UCSD-AML1 (cell line): ENCODE results near the gene PET117.
"Not testable (repeated sequence)": the region's sequence is repeated elsewhere in the genome, so short reads cannot be mapped to it uniquely, and the experiment has no call there.

ENCODE experiments used
- DNase-seq: peaks from one replicate; lab custom pipeline; 2025; ENCODE audit not compliant: unreplicated experiment; lab: John Stamatoyannopoulos, UW

Gene PET117, protein sequence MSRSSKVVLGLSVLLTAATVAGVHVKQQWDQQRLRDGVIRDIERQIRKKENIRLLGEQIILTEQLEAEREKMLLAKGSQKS

GRCh38 chr20:18137412-18138265 lies at the start of gene PET117, which contains the start of gene KAT14:
Gene PET117 (plus strand): TSS chr20:18137863. CDS start chr20:18137956, 93 bp downstream.
Gene KAT14 (plus strand): TSS chr20:18137863. CDS start chr20:18142661, 4,798 bp downstream.
- peak; percentile 91 for DNase-seq

- DNase-seq: not testable (repeated sequence)
These were observed 49.4 kb upstream of the PET117 start for GRCh38 chr20:18088298-18088697.

GRCh38 chr20:18088841-18089240 lies 48.8 kb upstream of the PET117 start:
- DNase-seq: not testable (repeated sequence)

- no peak for DNase-seq
These were observed 47.6 kb upstream of the PET117 start for GRCh38 chr20:18090044-18090443.

DNA sequence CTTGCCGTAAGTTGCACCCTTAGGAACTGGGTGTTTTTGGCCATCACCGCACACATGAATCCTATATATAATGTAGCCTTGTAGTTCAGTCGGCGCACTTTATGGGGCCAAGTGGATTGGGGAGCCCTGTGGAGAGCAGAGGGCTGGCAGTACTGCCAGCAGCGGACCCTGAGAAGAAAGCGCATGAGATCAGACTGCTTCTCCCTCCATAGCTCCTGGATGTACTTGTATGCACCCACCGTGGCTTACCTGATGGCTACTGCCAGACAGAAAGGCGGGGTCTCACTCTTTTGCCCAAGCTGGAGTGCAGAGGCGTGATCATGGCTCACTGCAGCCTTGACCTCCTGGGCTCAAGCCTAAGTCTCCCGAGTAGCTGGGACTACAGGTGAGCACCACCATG lies 47.2 kb upstream of the PET117 start:
- DNase-seq: no peak

GRCh38 chr20:18091623-18092022 lies 46.0 kb upstream of the PET117 start:
- no peak for DNase-seq

DNA sequence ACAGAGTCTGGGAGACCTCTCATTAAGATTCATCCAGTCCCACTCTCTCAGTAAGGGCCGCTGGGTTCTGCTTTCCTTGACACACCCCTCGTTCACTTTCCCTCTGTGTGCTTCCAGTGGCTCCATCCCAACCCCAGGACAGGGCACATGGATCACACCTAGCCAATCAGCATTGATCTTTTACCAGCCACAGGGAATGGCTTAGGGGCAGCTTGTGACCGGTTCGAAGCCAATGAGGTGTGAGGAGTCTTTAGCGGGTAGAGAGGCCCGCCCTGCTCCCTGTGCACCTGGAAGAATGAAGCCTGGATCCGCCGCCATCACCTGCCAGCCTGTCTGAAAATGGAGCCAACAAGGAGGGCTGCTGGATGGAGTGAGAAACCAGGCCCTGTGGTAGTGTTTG lies 44.8 kb upstream of the PET117 start:
- no peak for DNase-seq

- DNase-seq: no peak
These were observed 44.3 kb upstream of the PET117 start for GRCh38 chr20:18093388-18093787.

DNA sequence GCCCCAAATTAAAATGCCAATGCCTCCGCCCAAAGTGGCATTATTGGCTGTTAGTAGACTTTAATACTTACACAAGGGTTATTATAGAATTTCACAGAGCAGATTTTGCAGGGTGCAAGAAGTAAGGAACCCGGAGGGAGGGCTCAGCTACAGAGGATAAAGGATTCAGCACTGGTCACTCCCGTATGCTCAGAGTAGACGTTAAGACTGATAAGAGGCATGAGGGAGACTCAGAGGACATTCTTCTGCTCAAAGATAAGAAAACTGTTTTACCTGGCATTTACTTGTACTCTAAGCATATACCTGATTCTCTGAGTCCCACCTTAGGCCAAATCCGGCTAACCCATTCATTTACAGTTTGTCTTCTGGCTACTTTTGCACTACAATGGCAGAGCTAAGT lies 43.5 kb upstream of the PET117 start:
- DNase-seq: no peak

- not testable (repeated sequence) for DNase-seq
These were observed 37.1 kb upstream of the PET117 start for GRCh38 chr20:18100569-18100968.

GRCh38 chr20:18101125-18101810 lies 36.4 kb upstream of the PET117 start:
- no peak for DNase-seq

- DNase-seq: no peak
These were observed 34.2 kb upstream of the PET117 start for GRCh38 chr20:18103497-18103896.

DNA sequence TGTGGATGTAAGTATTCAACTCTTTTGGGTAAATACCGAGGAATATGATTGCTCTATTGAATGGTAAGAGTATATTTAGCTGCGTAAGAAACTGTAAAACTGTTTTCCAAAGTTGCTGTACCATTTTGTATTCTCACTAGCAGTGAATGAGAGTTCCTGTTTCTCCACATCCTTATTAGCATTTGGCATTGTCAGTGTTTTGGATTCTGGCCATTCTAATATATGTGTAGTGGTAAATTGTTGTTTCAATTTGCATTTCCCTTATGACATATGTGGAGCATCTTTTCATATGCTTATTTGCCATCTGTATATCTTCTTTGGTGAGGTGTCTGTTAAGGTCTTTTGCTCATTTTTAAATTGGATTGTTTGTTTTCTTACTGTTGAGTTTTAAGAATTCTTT lies 29.3 kb upstream of the PET117 start:
- DNase-seq: no peak

GRCh38 chr20:18128574-18128973 lies 9.1 kb upstream of the PET117 start:
- peak; percentile 26 for DNase-seq

- no peak for DNase-seq
These were observed 5.0 kb upstream of the PET117 start for GRCh38 chr20:18132663-18133062.

DNA sequence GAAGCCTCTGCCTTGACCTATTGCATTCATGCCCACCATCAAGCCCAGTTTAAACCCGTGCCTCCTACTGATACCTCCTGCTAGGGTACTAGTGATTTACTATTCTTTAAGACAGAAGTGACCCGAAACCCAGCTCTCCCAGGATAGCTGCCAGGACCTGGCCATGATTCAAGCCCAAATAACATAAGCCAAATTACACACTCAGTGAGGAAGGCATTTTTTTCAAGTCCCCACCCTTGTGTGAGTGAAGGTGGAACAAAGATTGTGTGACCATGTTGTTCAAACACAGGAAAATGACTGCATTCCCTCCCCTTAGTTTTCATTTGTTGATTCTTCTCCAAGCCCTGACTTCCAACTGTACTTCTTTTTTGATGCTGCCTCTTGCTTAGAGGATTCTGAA lies 3.7 kb upstream of the PET117 start:
- DNase-seq: no peak

- no peak for DNase-seq
These were observed 561 bp downstream of the PET117 start for GRCh38 chr20:18138266-18138582.

DNA sequence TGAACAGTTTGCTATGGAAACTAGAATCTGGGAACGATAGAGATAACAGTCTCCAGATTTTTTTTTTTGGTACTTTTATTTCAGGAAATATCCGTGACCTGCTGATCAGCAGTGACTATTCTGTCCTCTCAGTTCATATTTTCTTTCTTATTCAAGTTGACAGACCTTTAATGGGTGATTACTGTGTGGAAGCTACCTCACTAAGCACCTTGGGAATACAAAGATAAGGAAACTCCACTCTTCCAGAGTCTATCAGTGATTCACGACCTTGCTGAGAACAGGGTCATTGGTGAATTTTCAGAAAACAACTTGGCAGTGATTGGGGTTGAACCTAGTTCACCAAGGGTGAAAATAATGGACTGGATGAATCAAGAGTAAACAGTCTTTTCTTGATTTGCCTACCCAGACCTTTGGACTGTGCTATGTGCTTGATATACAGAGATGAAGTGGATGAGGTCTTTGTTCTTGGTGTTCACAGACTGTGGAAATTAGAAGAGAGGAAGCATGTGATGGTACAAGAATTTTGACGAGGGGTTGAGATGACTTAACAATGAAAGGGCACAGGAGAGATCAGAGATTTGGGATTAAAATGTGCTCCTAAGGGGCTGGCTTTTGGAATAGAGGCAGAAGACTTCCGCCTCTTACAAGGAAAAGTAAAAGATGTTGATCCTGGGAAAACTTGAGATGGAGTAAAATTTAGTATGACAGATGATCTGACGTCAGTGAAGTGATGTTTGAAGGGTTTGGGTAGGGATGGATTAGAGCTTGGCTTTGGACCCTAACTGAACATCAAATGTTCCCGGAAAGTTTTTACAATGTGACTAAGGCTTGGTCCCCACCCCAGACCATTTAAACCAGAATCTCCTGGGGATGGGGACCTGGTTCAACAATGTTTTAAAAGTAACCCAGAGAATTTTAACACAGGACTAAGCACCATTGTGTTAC lies 1.2 kb downstream of the PET117 start:
- no peak for DNase-seq

- no peak for DNase-seq
These were observed 2.2 kb downstream of the PET117 start for GRCh38 chr20:18139832-18140231.

- DNase-seq: no peak
These were observed 7.0 kb downstream of the PET117 start for GRCh38 chr20:18144541-18145099.

- no peak for DNase-seq
These were observed 16.7 kb downstream of the PET117 start for GRCh38 chr20:18154342-18154741.
